B cell (primary cell): ENCODE results near the gene CD44. TPM values are rescaled to one million over a fixed set of nuclear protein-coding genes. Genes with fewer than 3 reads are reported as not detected.
A peak's percentile ranks its signal among the peaks of the same experiment; 100 is the strongest.

Experiments
- ATAC-seq: fragments of 200-7000 bp; cut with Tn5 transposase; one replicate; pipeline ENCODE4 v1.10.0; 2021; ENCODE audit warnings: low read depth, mild to moderate bottlenecking, moderate number of reproducible peaks, moderate library complexity
- CTCF ChIA-PET: fragments of 350-600 bp; sonication (Branson Sonifier 250); formaldehyde crosslinking; loops from one replicate; lab custom pipeline; 2021; ENCODE audit warnings: antibody characterized with exemption, inconsistent platforms; lab: Charles Lee
- POLR2A ChIA-PET: fragments of 350-600 bp; sonication (Branson Sonifier 250); formaldehyde crosslinking; loops from one replicate; lab custom pipeline; 2021; ENCODE audit warnings: antibody characterized with exemption; lab: Charles Lee
- DNase-seq: peaks from one replicate; pipeline ENCODE4 v3.0.0; 2013
- H2AFZ ChIP-seq: 2 replicates; pipeline ENCODE4 v1.6.1; 2012; ENCODE audit warnings: mild to moderate bottlenecking, low read depth, low read length; ENCODE audit not compliant: insufficient read depth, poor library complexity, severe bottlenecking
- H3K27ac ChIP-seq, 2 donors: 1 replicate in 1 of 2; 2 replicates in 1 of 2; pipeline ENCODE4 v1.5.1; 2012 to 2013; ENCODE audit warnings: low read length in 2 of 2, mild to moderate bottlenecking in 2 of 2, moderate library complexity in 1 of 2
- H3K27me3 ChIP-seq, 4 experiments: fragments of 200-600 bp in 1 of 4; sonication (generic) in 1 of 4; replicated peaks in 1 of 4; 1 replicate in 2 of 4; 2 replicates in 2 of 4; pipeline versions ENCODE4 v1.6.1 to v1.7.0; 2013 to 2016; ENCODE audit warnings: low read length in 3 of 4, mild to moderate bottlenecking in 2 of 4, mixed read lengths in 1 of 4, moderate library complexity in 1 of 4; ENCODE audit not compliant: insufficient read depth in 4 of 4, control insufficient read depth in 3 of 4; ENCODE audit errors: control extremely low read depth in 1 of 4
- H3K36me3 ChIP-seq, 2 experiments: replicated peaks in 1 of 2; 1 replicate in 1 of 2; 2 replicates in 1 of 2; pipeline versions ENCODE4 v1.6.1 to v1.7.1; 2013; ENCODE audit warnings: low read length in 1 of 2; ENCODE audit not compliant: insufficient read depth in 2 of 2, control insufficient read depth in 1 of 2; ENCODE audit errors: control extremely low read depth in 1 of 2, extremely low read depth in 1 of 2
- H3K4me1 ChIP-seq, 2 donors: fragments of 200-600 bp in 1 of 2; sonication (generic) in 1 of 2; 1 replicate in 1 of 2; 2 replicates in 1 of 2; pipeline versions ENCODE4 v1.5.1 to v1.6.1; 2013 to 2017; ENCODE audit warnings: low read length in 2 of 2; ENCODE audit not compliant: control insufficient read depth in 2 of 2, insufficient read depth in 2 of 2
- H3K4me2 ChIP-seq: replicated peaks from 2 replicates; pipeline ENCODE3; 2012; ENCODE audit warnings: mild to moderate bottlenecking, low read depth, low read length; ENCODE audit not compliant: poor library complexity, severe bottlenecking
- H3K4me3 ChIP-seq, 5 experiments: fragments of 200-600 bp in 1 of 5; sonication (generic) in 1 of 5; 1 replicate in 3 of 5; 2 replicates in 2 of 5; pipeline versions ENCODE4 v1.5.1 to v1.7.0; 2011 to 2016; ENCODE audit warnings: low read length in 4 of 5, mild to moderate bottlenecking in 4 of 5, low read depth in 2 of 5, control low read depth in 1 of 5, moderate library complexity in 1 of 5; ENCODE audit not compliant: insufficient read depth in 1 of 5; ENCODE audit errors: control extremely low read depth in 1 of 5, extremely low read depth in 1 of 5
- H3K79me2 ChIP-seq: fragments of 200-600 bp; sonication (generic); one replicate; pipeline ENCODE4 v1.6.0; 2016; ENCODE audit warnings: low read length; ENCODE audit not compliant: control insufficient read depth, insufficient read depth
- H3K9ac ChIP-seq: fragments of 200-600 bp; sonication (generic); 2 replicates; pipeline ENCODE4 v1.6.1; 2017; ENCODE audit warnings: mild to moderate bottlenecking, low read length, moderate library complexity
- H3K9me3 ChIP-seq, 3 donors: one replicate each; pipeline versions ENCODE4 v1.6.1 to v1.7.1; 2013; ENCODE audit warnings: low read length in 2 of 3; ENCODE audit not compliant: control insufficient read depth in 2 of 3, insufficient read depth in 1 of 3; ENCODE audit errors: control extremely low read depth in 1 of 3
- H4K20me1 ChIP-seq: 2 replicates; pipeline ENCODE4 v1.6.0; 2012; ENCODE audit warnings: mild to moderate bottlenecking, low read length; ENCODE audit not compliant: insufficient read depth, control insufficient read depth, poor library complexity, severe bottlenecking
- H3K27ac Mint-ChIP-seq: one replicate; pipeline ENCODE4 v1.8.0; 2021; ENCODE audit warnings: mixed read lengths
- H3K27me3 Mint-ChIP-seq: one replicate; pipeline ENCODE4 v1.8.0; 2021; ENCODE audit warnings: mixed read lengths
- H3K4me1 Mint-ChIP-seq: one replicate; pipeline ENCODE4 v1.8.0; 2021; ENCODE audit warnings: mixed read lengths
- H3K4me3 Mint-ChIP-seq: one replicate; pipeline ENCODE4 v1.8.0; 2021; ENCODE audit warnings: mixed read lengths
- H3K9me3 Mint-ChIP-seq: one replicate; pipeline ENCODE4 v1.8.0; 2022; ENCODE audit warnings: mixed read lengths; ENCODE audit not compliant: insufficient read depth
- CTCF ChIP-seq: fragments of 200-600 bp; IDR thresholded peaks from one replicate; pipeline ENCODE4 v1.8.0; 2022; ENCODE audit warnings: antibody characterized with exemption, mild to moderate bottlenecking
- EZH2 ChIP-seq: IDR thresholded peaks from 2 replicates; pipeline ENCODE4 v1.6.1; 2012; ENCODE audit warnings: borderline replicate concordance, low read depth, mild to moderate bottlenecking, moderate library complexity, low read length; ENCODE audit not compliant: insufficient read depth, poor library complexity, severe bottlenecking
- WGBS: methylation state at CpG from one replicate; pipeline ENCODE4 v1.1.5; 2013; ENCODE audit warnings: missing lambda C conversion rate; ENCODE audit not compliant: insufficient coverage; 5-methylcytosine and 5-hydroxymethylcytosine counted together
- intact Hi-C: fragments of 100-400 bp; cut with micrococcal nuclease; formaldehyde crosslinking; loops from one replicate; pipeline ENCODE4 v1.10.0; 2022
- polyA plus RNA-seq: library from polyadenylated mRNA; depleted of rRNA; stranded (reverse); fragments of >200 nt; gene quantifications from 2 replicates; pipeline ENCODE4 v1.2.3, GENCODE V29; 2012
- total RNA-seq, 2 donors: library from RNA; stranded (reverse); fragments of 120-200 nt in 1 of 2; gene quantifications; 1 replicate in 1 of 2; 2 replicates in 1 of 2; pipeline versions ENCODE4 v1.2.3 to v1.2.4, GENCODE V29; 2013 to 2022

Gene CD44
- total and polyA plus RNA-seq, 2 donors (not counting 1 experiment from before 2014, with no cell fraction given) = 261 to 896 TPM

GRCh38 chr11:35276396-35277145 is 137.6 kb downstream of the CD44 start:
- POLR2A ChIA-PET = no interaction called here
- no peak overlapping the region for H3K4me2 ChIP-seq
- no peaks in the 10 kb centered on the region for H3K79me2 ChIP-seq
- no peak for DNase-seq
- CTCF ChIA-PET = no interaction called here
- Mint-ChIP-seq H3K9me3 (no peaks in the 10 kb centered on the region), H3K27ac (no peak overlapping the region), H3K27me3 (no peaks in the 10 kb centered on the region), H3K4me3 (no peak overlapping the region), H3K4me1 (peaks cover 24% of the 10 kb centered on the region)
- TF ChIP-seq EZH2 (no peak), CTCF (no peak)
- no peaks in the 10 kb centered on the region for H3K27me3 ChIP-seq
- peaks cover 14% of the 10 kb centered on the region in 2 donors for H3K4me1 ChIP-seq
- H4K20me1 ChIP-seq = no peaks in the 10 kb centered on the region
- no peak overlapping the region for H2AFZ ChIP-seq
- no peaks in the 10 kb centered on the region for H3K9me3 ChIP-seq
- no CpG with 5 or more reads among the region's 2 CpGs for WGBS
- H3K27ac ChIP-seq = no peak overlapping the region
- ATAC-seq = no peak
- H3K36me3 ChIP-seq = no peaks in the 10 kb centered on the region
- no peak overlapping the region for H3K4me3 ChIP-seq
- no peak overlapping the region for H3K9ac ChIP-seq
- intact Hi-C loops = no loop called here

GRCh38 chr11:35277827-35278226 is 138.9 kb downstream of the CD44 start:
- Histone ChIP-seq H4K20me1 (no peaks in the 10 kb centered on the region), H3K4me3 (no peak overlapping the region), H3K36me3 (no peaks in the 10 kb centered on the region), H3K4me2 (no peak overlapping the region), H2AFZ (no peak overlapping the region), H3K9ac (no peak overlapping the region), H3K27ac (no peak overlapping the region), H3K27me3 (no peaks in the 10 kb centered on the region), H3K4me1 (peaks cover 1 to 3% of the 10 kb centered on the region in 2 donors), H3K79me2 (no peaks in the 10 kb centered on the region), H3K9me3 (no peaks in the 10 kb centered on the region)
- no peak for ATAC-seq
- intact Hi-C loops = no loop called here
- H3K4me1 Mint-ChIP-seq = peaks cover 12% of the 10 kb centered on the region
- no peak overlapping the region for H3K27ac Mint-ChIP-seq
- WGBS = 50% methylated on average over 2 of the region's 2 CpGs
- ChIA-PET POLR2A (no interaction called here), CTCF (no interaction called here)
- H3K27me3 Mint-ChIP-seq = no peaks in the 10 kb centered on the region
- DNase-seq = peak; percentile 16
- no peaks in the 10 kb centered on the region for H3K9me3 Mint-ChIP-seq
- H3K4me3 Mint-ChIP-seq = no peak overlapping the region
- TF ChIP-seq CTCF (no peak), EZH2 (no peak)
